Activated naive CD4-positive, alpha-beta T cell treated with anti-CD3 and anti-CD28 coated beads, Interleukin-2, amount 10 ng/mL, durations not matched to agents 7 days and 5 days (primary cell): Measurements from ENCODE around the gene ERICH3.

Experiments used
- CTCF ChIA-PET: fragments of 350-600 bp; sonication (Branson Sonifier 250); formaldehyde crosslinking; loops from one replicate; lab custom pipeline; 2021; ENCODE audit warnings: antibody characterized with exemption; lab: Charles Lee
- DNase-seq: peaks from one replicate; pipeline ENCODE4 v3.0.0-alpha.2; 2020
- H3K27ac Mint-ChIP-seq: one replicate; pipeline ENCODE4 v1.8.0; 2021; ENCODE audit warnings: mild to moderate bottlenecking, moderate library complexity, mixed read lengths
- H3K27me3 Mint-ChIP-seq: one replicate; pipeline ENCODE4 v1.8.0; 2021; ENCODE audit warnings: mild to moderate bottlenecking, mixed read lengths
- H3K36me3 Mint-ChIP-seq: one replicate; pipeline ENCODE4 v1.8.0; 2021; ENCODE audit warnings: mixed read lengths
- H3K4me1 Mint-ChIP-seq: one replicate; pipeline ENCODE4 v1.8.0; 2021; ENCODE audit warnings: mixed read lengths
- H3K4me3 Mint-ChIP-seq: one replicate; pipeline ENCODE4 v1.8.0; 2021; ENCODE audit warnings: mild to moderate bottlenecking, moderate library complexity, mixed read lengths
- H3K9me3 Mint-ChIP-seq: one replicate; pipeline ENCODE4 v1.8.0; 2021; ENCODE audit warnings: mixed read lengths

Gene ERICH3

GRCh38 chr1:74592580-74593355 is 80.8 kb downstream of the ERICH3 start:
- H3K36me3 Mint-ChIP-seq = no peaks in the 10 kb centered on the region
- CTCF ChIA-PET = no interaction called here
- no peak for DNase-seq
- no peak overlapping the region for H3K4me3 Mint-ChIP-seq
- no peaks in the 10 kb centered on the region for H3K27me3 Mint-ChIP-seq
- no peaks in the 10 kb centered on the region for H3K4me1 Mint-ChIP-seq
- H3K9me3 Mint-ChIP-seq = no peaks in the 10 kb centered on the region
- no peak overlapping the region for H3K27ac Mint-ChIP-seq

GRCh38 chr1:74591949-74592348 is 81.6 kb downstream of the ERICH3 start:
- H3K9me3 Mint-ChIP-seq = no peaks in the 10 kb centered on the region
- no peaks in the 10 kb centered on the region for H3K27me3 Mint-ChIP-seq
- CTCF ChIA-PET = no interaction called here
- no peak for DNase-seq
- H3K27ac Mint-ChIP-seq = no peak overlapping the region
- no peaks in the 10 kb centered on the region for H3K36me3 Mint-ChIP-seq
- H3K4me1 Mint-ChIP-seq = no peaks in the 10 kb centered on the region
- no peak overlapping the region for H3K4me3 Mint-ChIP-seq

- Mint-ChIP-seq H3K27me3 (no peaks in the 10 kb centered on the region), H3K4me1 (no peaks in the 10 kb centered on the region), H3K4me3 (no peak overlapping the region), H3K36me3 (no peaks in the 10 kb centered on the region), H3K9me3 (no peaks in the 10 kb centered on the region), H3K27ac (no peak overlapping the region)
- CTCF ChIA-PET = no interaction called here
- no peak for DNase-seq
Measured at GRCh38 chr1:74590288-74590687, 83.3 kb downstream of the ERICH3 start.

GRCh38 chr1:74587888-74588287 is 85.7 kb downstream of the ERICH3 start:
- Mint-ChIP-seq H3K27me3 (peaks cover 4% of the 10 kb centered on the region), H3K4me1 (no peaks in the 10 kb centered on the region), H3K27ac (no peak overlapping the region), H3K9me3 (no peaks in the 10 kb centered on the region), H3K4me3 (no peak overlapping the region), H3K36me3 (no peaks in the 10 kb centered on the region)
- CTCF ChIA-PET = no interaction called here
- DNase-seq = no peak

GRCh38 chr1:74586253-74586897 is 87.2 kb downstream of the ERICH3 start:
- Mint-ChIP-seq H3K4me3 (peak overlapping the region; percentile 50), H3K27me3 (peaks cover 4% of the 10 kb centered on the region), H3K9me3 (no peaks in the 10 kb centered on the region), H3K36me3 (no peaks in the 10 kb centered on the region), H3K27ac (no peak overlapping the region), H3K4me1 (no peaks in the 10 kb centered on the region)
- DNase-seq = no peak
- CTCF ChIA-PET = no interaction called here

- no peak for DNase-seq
- no peak overlapping the region for H3K27ac Mint-ChIP-seq
- H3K27me3 Mint-ChIP-seq = peaks cover 4% of the 10 kb centered on the region
- no peak overlapping the region for H3K4me3 Mint-ChIP-seq
- CTCF ChIA-PET = no interaction called here
- no peaks in the 10 kb centered on the region for H3K4me1 Mint-ChIP-seq
- no peaks in the 10 kb centered on the region for H3K36me3 Mint-ChIP-seq
- no peaks in the 10 kb centered on the region for H3K9me3 Mint-ChIP-seq
Measured at GRCh38 chr1:74584185-74584584, 89.4 kb downstream of the ERICH3 start.

- Mint-ChIP-seq H3K27me3 (peaks cover 4% of the 10 kb centered on the region), H3K9me3 (no peaks in the 10 kb centered on the region), H3K4me3 (no peak overlapping the region), H3K36me3 (no peaks in the 10 kb centered on the region), H3K27ac (no peak overlapping the region), H3K4me1 (no peaks in the 10 kb centered on the region)
- CTCF ChIA-PET = no interaction called here
- DNase-seq = no peak
Measured at GRCh38 chr1:74583397-74583796, 90.2 kb downstream of the ERICH3 start.

GRCh38 chr1:74579425-74579824 is 94.2 kb downstream of the ERICH3 start:
- Mint-ChIP-seq H3K9me3 (no peaks in the 10 kb centered on the region), H3K36me3 (no peaks in the 10 kb centered on the region), H3K27me3 (peaks cover 3% of the 10 kb centered on the region), H3K4me1 (no peaks in the 10 kb centered on the region), H3K27ac (no peak overlapping the region), H3K4me3 (no peak overlapping the region)
- DNase-seq = no peak
- CTCF ChIA-PET = no interaction called here

GRCh38 chr1:74578101-74578500 is 95.5 kb downstream of the ERICH3 start:
- no peaks in the 10 kb centered on the region for H3K36me3 Mint-ChIP-seq

GRCh38 chr1:74571891-74572290 is 101.7 kb downstream of the ERICH3 start:
- no peak overlapping the region for H3K27ac Mint-ChIP-seq
- H3K9me3 Mint-ChIP-seq = no peaks in the 10 kb centered on the region
- H3K27me3 Mint-ChIP-seq = no peaks in the 10 kb centered on the region
- CTCF ChIA-PET = no interaction called here
- H3K4me3 Mint-ChIP-seq = no peak overlapping the region
- no peaks in the 10 kb centered on the region for H3K4me1 Mint-ChIP-seq
- no peaks in the 10 kb centered on the region for H3K36me3 Mint-ChIP-seq
- no peak for DNase-seq

More at GRCh38 chr1:74578101-74578500, 95.5 kb downstream of the ERICH3 start:
- no peaks in the 10 kb centered on the region for H3K9me3 Mint-ChIP-seq
- DNase-seq = no peak
- no peak overlapping the region for H3K4me3 Mint-ChIP-seq
- no peak overlapping the region for H3K27ac Mint-ChIP-seq
- CTCF ChIA-PET = no interaction called here
- H3K4me1 Mint-ChIP-seq = no peaks in the 10 kb centered on the region
- H3K27me3 Mint-ChIP-seq = no peaks in the 10 kb centered on the region

GRCh38 chr1:74571493-74571800 is 102.1 kb downstream of the ERICH3 start:
- no peak for DNase-seq
- Mint-ChIP-seq H3K27me3 (no peaks in the 10 kb centered on the region), H3K27ac (no peak overlapping the region), H3K4me3 (no peak overlapping the region), H3K36me3 (no peaks in the 10 kb centered on the region), H3K9me3 (no peaks in the 10 kb centered on the region), H3K4me1 (no peaks in the 10 kb centered on the region)
- CTCF ChIA-PET = no interaction called here

- no peak for DNase-seq
- H3K36me3 Mint-ChIP-seq = no peaks in the 10 kb centered on the region
- no peaks in the 10 kb centered on the region for H3K9me3 Mint-ChIP-seq
- no peak overlapping the region for H3K27ac Mint-ChIP-seq
- CTCF ChIA-PET = no interaction called here
- H3K4me3 Mint-ChIP-seq = no peak overlapping the region
- H3K27me3 Mint-ChIP-seq = no peaks in the 10 kb centered on the region
- no peaks in the 10 kb centered on the region for H3K4me1 Mint-ChIP-seq
Measured at GRCh38 chr1:74570797-74571492, 102.6 kb downstream of the ERICH3 start.

- no peak for DNase-seq
- Mint-ChIP-seq H3K9me3 (no peaks in the 10 kb centered on the region), H3K27me3 (no peaks in the 10 kb centered on the region), H3K36me3 (no peaks in the 10 kb centered on the region), H3K27ac (no peak overlapping the region), H3K4me1 (no peaks in the 10 kb centered on the region), H3K4me3 (no peak overlapping the region)
- CTCF ChIA-PET = no interaction called here
Measured at GRCh38 chr1:74549932-74550331, 123.7 kb downstream of the ERICH3 start.

GRCh38 chr1:74548961-74549750 is 124.4 kb downstream of the ERICH3 start:
- H3K27me3 Mint-ChIP-seq = no peaks in the 10 kb centered on the region
- CTCF ChIA-PET = no interaction called here
- no peak for DNase-seq
- no peaks in the 10 kb centered on the region for H3K36me3 Mint-ChIP-seq
- H3K4me1 Mint-ChIP-seq = no peaks in the 10 kb centered on the region
- H3K4me3 Mint-ChIP-seq = no peak overlapping the region
- H3K9me3 Mint-ChIP-seq = no peaks in the 10 kb centered on the region
- H3K27ac Mint-ChIP-seq = no peak overlapping the region
